Retina (tissue), 1 donor: ENCODE data around the gene SIX1.

Source experiments
- DNase-seq: peaks from one replicate; pipeline ENCODE4 v3.0.0-alpha.2; 2016

The SIX1 gene

DNA sequence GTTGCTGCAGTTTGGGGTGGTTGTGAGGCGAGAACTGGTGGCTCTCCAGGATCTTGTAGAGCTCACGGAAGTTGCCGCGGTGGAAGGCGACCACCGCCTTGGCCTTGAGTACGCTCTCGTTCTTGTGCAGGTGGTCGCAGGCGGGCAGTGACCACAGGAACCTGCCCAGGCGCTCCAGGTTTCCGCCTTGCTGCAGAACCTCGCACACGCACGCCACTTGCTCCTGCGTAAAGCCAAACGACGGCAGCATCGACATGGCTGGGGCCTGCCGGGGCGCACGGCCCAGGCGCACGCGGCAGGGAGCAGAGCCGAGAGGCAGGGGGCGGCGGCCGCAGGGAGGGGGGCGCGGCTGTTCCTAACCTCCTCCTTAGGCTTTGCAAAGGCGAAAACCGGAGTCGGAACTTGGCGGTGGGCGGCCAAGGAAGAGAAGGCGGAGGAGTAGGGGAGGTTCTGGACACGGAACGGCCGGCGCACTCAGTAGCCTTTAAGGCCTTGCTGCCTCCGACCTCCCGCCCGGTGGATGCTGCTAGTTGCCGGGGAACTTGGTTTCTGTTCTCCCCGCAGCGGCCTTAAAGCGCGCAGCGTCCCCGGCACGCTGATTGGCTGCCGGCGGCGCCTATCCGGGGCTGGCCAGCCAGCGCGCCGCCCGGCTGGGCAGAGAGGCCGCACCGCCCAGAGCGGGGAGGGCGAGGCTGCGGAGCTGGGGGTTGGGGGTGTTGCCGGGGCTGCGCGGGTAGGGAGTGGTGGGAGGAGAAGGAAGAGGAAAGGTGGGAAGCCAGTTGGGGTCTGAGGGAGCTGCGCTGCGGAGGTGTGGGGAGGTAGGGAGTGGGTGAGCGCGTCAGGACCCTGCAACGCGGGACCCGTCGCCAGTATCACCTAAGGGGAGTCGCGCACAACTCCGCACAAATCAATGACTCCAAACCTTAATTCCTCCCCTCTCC lies at the start of gene SIX1:
TSS of gene SIX1 (minus strand) at position 544 of the 941 bp plus-strand sequence. CDS start at position 256, 288 bp downstream.
- peak; percentile 86 for DNase-seq

DNA sequence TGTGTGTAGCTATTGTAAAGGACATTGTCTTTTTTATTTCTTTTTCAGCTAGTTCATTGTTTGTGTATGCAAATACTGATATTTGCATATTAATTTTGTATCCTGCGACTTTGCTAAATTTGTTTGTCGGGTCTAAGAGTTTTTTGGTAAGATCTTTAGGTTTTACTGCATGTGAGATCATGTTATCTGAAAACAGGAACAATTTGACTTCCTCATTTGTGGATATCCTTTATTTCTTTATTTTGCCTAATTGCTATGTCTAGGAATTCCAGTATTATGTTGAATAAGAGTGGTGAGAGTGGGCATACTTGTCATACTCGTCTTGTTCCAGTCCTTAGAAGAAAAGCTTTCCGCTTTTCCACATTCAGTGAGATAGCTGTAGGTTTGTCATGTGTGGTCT lies 46.0 kb upstream of the SIX1 start:
- no peak for DNase-seq

DNA sequence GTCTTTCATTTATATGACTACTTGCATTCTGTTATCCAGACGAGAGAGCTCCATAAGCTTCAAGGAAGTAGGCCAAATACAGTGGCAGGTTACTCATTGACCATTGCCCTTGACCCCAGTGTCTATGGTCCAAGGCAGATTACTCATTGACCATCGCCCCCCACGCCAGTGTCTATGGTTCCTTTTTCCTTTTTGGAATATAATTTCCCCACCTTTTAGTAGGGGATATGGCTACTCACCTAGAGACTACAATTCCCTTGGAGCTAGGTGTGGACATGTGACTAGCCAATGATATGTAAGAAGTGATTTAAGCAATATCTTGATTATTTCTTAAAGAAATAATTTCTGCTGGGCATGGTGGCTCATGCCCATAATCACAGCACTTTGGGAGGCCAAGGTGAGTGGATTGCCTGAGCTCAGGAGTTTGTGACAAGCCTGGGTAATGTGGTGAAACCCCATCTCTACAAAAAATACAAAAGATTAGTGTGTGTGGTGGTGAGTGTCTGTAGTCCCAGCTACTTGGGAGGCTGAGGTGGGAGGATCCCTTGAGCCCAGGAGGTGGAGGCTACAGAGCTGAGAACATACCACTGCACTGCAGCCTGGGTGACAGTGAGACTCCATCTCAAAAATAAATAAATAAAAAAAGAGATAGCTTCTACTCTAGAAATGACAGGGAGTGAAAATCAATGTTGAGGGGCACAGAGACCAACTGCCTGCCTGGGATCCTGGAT lies 42.3 kb upstream of the SIX1 start:
- DNase-seq: no peak

DNA sequence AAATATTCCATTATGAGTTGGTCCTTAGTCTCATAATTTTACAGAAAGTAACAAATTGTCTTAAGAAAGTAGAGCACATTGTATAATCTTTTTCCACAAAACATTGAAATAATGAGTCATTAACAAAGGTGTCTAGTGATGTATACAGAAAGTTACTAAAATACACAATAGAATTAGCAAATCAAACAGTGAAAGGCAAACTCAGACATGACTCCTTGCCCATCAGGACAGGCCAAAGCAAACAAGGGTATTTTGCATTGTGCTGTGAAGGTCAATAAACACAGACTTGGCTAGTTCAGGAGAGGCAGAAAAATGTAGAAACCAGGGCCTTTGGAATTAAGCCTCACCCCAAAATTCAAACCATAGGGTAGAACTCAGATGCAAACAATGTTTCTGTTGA lies 37.6 kb upstream of the SIX1 start:
- DNase-seq: no peak

DNA sequence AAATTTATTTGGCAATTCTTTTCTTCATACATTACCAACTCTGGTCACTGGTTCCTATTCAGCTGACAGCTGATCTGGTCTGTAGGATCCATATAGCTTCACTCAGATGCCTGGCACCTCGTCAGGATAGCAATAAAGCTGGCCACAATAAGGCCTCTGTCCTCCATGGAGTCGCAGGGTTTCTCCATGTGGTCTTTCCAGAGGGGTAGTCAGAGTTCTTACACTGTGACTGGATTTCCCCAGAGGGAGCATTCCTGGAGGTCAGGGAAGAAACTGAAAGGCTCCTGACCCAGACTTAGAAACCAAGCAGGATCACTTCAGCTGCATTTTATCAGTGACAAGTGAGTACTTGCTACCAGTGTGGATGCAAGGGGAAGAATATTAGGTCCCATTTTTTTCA lies 34.9 kb upstream of the SIX1 start:
- no peak for DNase-seq

DNA sequence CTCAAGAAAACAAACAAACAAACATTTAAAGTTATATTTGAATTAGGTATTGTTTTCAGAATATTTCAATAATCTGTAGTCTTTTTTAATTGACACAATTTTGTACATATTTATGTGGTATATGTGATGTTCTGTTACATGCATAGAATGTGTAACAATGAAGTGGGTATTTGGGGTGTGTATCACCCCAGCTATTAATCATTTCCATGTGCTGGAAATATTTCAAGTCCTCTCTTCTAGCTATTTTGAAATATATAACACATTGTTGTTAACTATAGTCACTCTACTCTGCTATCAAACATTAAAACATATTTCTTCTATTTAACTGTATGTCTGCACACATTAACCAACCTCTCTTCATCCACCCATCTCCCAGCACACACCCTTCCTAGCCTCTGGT lies 32.0 kb upstream of the SIX1 start:
- no peak for DNase-seq

DNA sequence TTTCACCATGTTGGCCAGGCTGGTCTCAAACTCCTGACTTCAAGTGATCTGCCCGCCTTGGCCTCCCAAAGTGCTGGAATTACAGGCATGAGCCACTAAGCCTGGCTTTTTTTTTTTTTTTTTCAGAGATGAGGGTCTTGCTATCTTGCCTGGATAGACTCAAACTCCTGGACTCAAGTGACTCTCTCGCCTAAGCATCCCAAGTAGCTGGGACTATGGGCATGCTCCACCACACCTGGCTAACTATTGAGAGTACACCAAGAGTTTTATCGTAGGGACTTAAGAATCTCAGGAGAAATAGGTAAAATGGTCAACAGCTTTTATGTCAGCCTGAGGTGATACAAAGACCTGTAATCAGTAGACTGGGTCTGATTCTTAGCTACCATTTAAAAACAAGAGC lies 31.2 kb upstream of the SIX1 start:
- DNase-seq: no peak

DNA sequence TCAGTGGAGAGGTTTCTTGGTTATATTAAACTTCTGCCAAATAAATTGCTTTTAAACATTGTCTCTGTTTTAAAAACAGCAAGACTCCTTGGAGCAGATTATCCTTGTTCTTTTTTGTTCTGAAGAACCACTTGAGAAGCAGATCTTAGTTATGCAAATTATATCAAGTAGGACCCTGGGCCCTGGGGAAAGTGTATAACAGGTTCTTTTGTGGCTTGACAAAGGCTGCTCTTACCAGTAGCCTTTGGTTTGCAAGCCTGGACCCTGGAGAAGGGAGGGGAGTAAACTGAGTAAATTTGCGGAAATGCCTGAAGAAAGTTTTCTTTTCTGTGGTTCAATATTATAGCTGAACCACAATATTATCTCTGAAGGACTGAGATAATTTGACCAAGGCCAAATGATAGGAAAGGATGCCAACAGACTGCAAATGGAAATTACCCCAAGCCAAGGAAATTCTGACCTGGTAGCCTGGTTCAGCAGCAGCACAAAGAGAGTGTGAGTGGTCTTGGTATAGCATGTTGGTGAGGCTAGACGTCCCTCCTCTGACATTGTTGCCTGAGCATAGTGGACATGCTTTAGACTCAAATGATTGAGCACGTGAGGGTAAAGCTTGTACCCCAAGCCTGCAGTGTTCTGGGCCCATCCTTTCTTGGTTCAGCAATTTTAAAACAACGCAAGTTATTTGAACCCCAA lies 30.4 kb upstream of the SIX1 start:
- DNase-seq: no peak

DNA sequence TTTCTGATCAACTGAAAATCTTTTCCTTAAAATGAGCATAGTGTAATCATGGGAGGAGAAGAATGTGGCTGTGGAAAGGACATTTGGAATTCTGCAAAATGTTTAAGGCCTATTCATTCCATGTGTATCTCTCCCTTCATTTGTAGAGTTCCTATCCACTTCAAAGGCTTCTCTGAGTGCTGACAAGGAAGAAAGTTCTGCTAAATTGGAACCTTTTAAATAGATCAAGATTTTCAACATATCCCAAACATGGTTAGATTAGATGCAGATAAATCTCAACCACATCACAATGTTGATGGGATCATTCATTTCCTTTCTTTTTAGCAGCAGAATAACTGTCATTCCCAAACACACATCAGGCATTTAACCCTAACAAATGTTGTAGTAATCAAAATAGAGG lies 28.4 kb upstream of the SIX1 start:
- DNase-seq: no peak

DNA sequence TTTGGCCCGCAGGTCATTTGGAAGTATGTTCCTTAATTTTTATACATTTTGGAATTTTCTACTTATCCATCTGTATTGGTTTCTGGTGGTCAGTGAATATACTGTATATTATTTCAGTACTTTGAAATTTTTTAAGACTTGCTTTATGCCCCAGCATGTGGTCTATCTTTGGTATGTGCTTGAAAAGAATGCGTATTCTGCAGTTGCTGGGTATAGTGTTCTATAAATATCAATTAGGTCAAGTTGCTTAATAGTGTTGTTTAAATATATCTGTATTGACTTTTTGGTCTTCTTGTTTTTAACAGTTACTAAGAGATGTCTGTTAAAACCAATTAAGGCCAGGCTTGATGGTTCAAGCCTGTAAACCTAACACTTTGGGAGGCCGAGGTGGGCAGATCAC lies 21.7 kb upstream of the SIX1 start:
- DNase-seq: no peak

DNA sequence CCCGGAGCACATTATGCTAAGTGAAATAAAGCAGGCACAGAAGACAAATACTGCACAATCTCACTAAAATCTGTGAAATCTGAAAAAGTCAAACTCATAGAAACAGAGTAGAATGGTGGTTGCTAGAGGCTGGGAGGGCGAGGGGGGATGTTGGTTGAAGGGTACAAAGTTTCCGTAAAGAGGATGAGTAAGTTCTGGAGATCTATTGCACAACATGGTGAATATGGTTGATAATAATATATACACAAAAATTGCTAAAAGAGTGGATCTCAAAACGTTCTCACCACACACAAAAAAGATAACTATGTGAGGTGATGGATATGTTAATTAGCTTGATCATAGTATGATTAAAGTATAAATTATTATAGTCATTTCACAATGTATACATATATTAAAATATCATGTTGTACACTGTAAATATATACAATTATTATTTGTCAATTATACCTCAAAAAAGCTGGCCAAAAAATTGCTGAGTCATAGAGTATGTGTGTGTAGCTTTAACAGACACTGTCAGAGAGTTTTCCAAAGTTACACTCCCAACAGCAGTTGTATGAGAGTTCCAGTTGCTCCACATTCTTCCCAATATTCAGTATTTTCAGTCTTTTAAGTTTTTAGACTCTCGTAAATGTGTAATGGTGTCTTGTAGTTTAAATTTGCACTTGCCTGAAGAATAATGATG lies 19.3 kb upstream of the SIX1 start:
- no peak for DNase-seq

DNA sequence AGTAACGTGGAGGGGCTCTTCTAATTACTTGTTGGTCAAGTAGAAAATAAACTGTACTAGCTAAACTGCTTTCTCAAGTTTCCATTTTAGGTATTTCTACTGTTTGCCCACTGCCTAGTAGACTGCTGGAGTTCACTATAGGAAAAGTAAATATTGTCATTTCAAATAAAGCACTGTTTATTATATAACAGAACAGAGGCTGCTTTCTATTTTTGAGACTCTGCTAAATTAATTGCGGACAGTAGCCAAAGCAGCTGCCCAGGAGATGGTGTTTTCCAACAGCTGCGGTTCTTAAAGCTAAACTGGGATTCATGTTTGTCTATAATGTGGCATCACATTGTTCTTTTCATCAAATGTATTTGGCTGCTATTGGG lies 15.9 kb upstream of the SIX1 start:
- no peak for DNase-seq

DNA sequence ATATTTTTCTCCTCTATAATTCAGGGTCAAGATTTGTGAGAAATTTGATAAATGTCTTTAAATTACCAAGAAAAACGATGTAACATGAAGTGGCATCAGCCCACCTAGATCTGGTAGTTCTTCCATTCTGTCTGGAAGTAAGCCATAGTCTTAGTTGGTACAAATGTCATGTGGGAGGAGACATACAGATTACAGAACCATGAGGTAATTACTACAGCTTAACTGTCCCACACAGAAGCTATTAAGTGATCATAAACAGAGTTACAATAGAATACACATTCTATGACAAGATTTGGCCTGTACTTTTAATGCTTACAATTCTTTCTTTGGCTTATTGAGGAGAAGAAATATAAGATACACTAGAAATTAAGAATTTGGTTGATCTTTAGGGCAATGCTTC lies 13.7 kb upstream of the SIX1 start:
- no peak for DNase-seq

DNA sequence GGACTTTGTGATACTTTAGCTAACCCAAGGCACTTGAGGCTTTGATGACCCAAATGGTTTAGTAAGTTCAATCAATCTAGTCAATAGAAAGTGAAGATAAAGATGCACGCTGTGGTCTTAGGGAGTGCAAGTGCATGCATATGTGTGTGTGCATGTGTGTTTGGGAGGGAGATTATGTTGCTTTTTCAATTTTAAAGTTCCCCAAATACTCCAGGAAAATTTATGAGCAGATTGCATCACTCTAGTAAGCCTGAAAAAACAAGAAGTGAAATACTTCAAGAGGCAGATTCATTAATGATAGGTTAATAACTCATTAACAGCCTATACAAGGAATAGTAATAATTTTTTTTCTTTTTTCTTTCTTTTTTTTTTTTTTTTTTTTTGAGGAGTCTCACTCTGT lies 12.4 kb upstream of the SIX1 start:
- no peak for DNase-seq

DNA sequence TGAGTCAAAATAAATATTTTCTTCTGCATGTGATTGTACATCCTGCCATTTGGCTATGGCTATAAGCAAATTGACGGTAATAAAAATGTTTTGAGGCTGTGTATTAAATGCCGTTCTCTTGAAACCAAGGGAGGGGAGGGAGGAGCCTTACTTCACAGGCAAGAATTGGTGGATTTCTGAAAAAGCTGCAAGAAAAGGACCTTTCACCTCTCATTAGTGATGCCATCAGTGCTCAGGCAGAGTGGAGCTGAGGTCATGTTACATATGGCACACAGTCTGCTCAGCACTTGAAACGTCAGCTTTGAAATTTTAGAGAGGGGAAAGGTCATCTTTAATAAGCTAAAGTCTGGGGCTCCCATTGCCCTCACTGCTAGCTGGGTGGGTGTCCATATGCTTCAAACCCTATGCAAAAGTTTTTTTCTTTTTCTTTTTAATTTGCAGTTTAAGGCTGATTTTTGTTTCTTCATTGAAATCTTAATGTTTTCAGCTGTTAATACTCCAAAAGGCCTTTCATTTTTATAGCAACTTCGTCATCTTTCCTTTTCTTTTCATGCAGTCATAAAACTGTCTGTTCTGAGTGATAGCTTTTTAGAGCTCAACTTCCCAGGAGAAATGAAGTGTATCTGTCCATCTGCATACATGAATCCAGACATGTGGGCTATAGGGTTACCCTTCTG lies 9.8 kb upstream of the SIX1 start:
- no peak for DNase-seq

DNA sequence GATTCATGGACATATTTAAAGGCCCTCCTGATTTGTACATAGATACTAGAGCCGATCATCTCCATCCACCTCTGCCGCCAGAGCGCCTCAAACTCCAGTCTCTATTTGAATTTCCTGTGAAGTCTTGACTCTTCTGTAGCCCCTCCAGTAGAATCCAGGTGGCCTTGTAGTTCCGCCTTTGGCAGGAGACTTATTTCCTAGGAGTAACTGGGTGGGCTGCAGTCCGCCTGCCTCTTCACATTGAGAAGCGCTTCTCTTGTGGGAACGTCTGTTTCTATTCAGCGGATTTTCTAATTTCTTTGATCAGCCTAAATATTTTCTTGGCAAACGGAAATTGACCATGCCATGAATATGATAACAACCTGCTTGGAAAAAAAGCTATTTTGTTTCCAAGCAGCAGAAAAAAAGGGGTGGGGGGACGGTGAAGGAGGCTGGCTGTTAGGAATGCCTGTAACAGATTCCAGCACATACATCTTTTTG lies 9.0 kb upstream of the SIX1 start:
- peak; percentile 50 for DNase-seq

DNA sequence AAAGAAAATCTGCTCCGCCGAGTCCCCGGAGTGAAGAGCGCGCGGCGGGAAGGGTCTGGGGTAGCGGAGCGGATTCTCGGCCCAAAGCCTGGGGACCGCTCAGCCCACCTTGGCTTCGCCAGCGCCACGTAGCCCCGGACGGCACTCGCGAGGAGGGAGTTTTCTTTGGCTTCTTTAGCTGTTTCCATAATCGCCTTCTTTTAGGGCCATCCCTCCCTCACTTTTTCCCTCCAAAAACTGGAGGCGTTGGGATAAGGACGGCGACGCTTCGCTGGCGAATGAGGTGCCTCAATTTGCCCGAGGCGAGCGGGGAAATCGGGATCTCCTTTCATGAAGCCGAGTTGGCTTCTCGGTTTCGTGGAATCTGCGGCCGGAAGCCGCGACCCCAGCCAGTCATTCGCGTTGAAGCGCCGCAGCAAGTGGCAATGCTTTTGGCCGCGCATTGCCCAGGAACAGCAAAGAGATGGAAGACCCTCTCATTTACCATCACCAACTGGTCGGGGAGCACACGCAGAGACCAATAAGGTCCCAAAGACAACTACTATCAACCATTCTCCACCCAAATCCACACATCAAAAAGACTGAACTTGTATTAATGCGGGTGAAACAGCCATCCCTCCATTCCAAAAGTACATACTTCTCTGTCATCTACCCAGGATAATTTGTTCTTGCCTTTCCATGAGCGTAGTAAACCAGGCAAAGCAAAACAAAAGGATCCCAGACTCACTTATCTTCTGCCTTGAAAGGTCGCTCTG lies 8.4 kb upstream of the SIX1 start:
- no peak for DNase-seq

DNA sequence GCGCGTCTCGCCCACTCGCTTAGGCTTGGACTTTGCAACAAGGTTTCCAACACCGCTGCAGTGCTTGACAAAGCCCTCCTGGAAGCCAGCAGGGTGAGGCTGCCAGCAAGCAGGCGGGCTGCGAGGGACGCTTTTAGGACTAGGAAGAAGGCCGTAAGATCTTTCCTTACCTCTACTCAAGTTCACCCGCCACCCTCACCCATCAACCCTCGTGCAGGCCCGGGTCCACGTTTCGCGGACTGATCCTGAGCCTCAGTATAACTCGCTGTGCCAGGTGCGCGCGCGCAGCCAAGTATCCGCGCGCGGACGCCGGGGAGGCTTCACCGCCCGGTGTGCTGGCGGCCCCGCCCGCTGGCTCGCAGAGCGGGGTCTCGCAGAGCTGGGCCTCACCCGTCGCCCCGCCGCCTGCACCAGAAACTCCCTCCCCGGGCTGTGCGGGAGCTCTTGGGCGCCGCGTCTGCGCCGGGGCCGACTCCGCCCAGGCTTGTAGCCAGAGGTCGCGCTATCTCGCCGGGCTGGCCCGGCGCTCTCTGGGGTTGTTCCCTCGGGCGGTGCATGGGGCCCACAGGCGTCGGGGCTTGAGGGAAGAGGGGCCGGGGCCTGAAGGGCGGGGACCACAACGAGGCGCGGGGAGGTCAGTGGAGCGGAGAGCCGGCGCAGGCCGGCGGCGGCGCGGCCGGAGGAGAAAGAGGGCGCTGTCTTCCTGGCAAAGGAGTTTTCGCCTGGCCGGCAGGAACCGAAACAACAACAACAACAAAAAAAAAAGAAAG lies 7.6 kb upstream of the SIX1 start:
- DNase-seq: peak; percentile 88

DNA sequence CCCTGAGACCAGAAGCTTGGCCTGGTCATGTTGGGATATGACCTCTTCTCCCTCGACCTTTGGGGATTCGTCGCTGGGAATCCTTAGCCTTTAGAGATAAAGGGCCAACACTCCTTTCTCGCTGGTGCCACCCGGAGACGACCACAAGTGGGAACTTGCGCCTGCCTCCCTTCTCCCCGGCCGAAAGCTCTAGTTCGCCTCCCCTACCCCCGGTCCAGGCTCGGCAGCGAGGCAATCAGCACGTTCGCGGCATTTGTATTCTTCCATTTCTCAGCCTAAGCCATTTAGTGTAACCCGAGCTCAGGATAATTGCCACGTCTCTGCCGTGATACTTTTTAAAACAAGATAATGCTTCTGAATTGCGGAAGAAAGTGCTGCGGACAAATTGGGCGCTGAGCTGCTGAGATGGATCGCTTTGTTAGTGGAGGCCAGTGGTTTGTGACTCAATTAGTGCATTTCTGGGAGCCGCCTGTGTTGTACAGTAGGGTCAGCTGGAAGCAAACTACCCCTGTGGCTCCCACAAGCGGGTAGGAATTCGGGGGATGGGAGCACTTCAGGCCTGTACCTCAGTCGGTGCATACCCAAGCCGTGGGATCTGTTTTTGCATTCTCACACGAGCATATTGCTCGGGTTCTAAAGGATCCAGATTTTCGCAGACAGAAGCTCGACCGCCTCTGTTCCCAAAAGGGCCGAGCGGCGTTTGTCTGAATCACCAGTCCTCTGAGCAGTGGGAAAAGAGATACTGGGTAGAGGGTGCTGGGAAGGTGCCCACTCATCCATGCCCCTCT lies 6.8 kb upstream of the SIX1 start:
- no peak for DNase-seq
